Loucy (cell line): ENCODE measurements around the gene C1orf35.

Experiments
- H2AFZ ChIP-seq: fragments of 200-600 bp; sonication (generic); 2 replicates; pipeline ENCODE4 v1.6.0; 2016; ENCODE audit warnings: antibody characterized with exemption, mild to moderate bottlenecking, low read length, moderate library complexity
- H3F3A ChIP-seq: fragments of 200-600 bp; 2 replicates; pipeline ENCODE4 v1.6.0; 2016; ENCODE audit warnings: antibody characterized with exemption, low read depth, mild to moderate bottlenecking
- H3K27me3 ChIP-seq: fragments of 200-600 bp; sonication (generic); 2 replicates; pipeline ENCODE4 v1.6.1; 2014; ENCODE audit warnings: low read length, mild to moderate bottlenecking; ENCODE audit not compliant: insufficient read depth, poor library complexity, severe bottlenecking
- H3K36me3 ChIP-seq: fragments of 200-600 bp; sonication (generic); 2 replicates; pipeline ENCODE4 v1.6.1; 2016; ENCODE audit warnings: low read length; ENCODE audit not compliant: insufficient read depth
- H3K4me1 ChIP-seq: fragments of 200-600 bp; sonication (generic); 2 replicates; pipeline ENCODE4 v1.5.1; 2014; ENCODE audit warnings: low read length, mild to moderate bottlenecking; ENCODE audit not compliant: insufficient read depth, poor library complexity, severe bottlenecking
- H3K4me2 ChIP-seq: fragments of 200-600 bp; sonication (generic); 2 replicates; pipeline ENCODE4 v1.6.0; 2014; ENCODE audit warnings: antibody characterized with exemption, low read length, low read depth, mild to moderate bottlenecking; ENCODE audit not compliant: poor library complexity, severe bottlenecking
- H3K4me3 ChIP-seq: fragments of 200-600 bp; sonication (generic); 2 replicates; pipeline ENCODE4 v1.5.1; 2014; ENCODE audit warnings: low read length, mild to moderate bottlenecking, mixed read lengths; ENCODE audit not compliant: poor library complexity, severe bottlenecking
- H3K79me2 ChIP-seq: fragments of 200-600 bp; sonication (generic); 2 replicates; pipeline ENCODE4 v1.6.1; 2014; ENCODE audit warnings: low read length; ENCODE audit not compliant: insufficient read depth
- H3K9ac ChIP-seq: fragments of 200-600 bp; sonication (generic); 2 replicates; pipeline ENCODE4 v1.6.0; 2014; ENCODE audit warnings: mild to moderate bottlenecking, low read depth, low read length, moderate library complexity; ENCODE audit not compliant: poor library complexity, severe bottlenecking
- H3K9me2 ChIP-seq: fragments of 200-600 bp; sonication (generic); replicated peaks from 2 replicates; pipeline ENCODE4 v1.6.1; 2016; ENCODE audit warnings: low read depth, low read length, mixed read lengths
- H3K9me3 ChIP-seq: fragments of 200-600 bp; sonication (generic); 2 replicates; pipeline ENCODE4 v1.6.1; 2014; ENCODE audit warnings: mild to moderate bottlenecking, antibody characterized with exemption, low read length, low read depth; ENCODE audit not compliant: insufficient read depth
- H4K20me1 ChIP-seq: fragments of 200-600 bp; sonication (generic); 2 replicates; pipeline ENCODE4 v1.6.0; 2014; ENCODE audit warnings: antibody characterized with exemption, low read length, mild to moderate bottlenecking; ENCODE audit not compliant: insufficient read depth, poor library complexity, severe bottlenecking
- EZH2phosphoT487 ChIP-seq: fragments of 200-600 bp; IDR thresholded peaks from 2 replicates; pipeline ENCODE4 v1.6.1; 2018; ENCODE audit warnings: antibody characterized with exemption, mild to moderate bottlenecking, moderate library complexity, borderline replicate concordance
- TF ChIP-seq, protein P1 (sequence below): fragments of 200-600 bp; sonication (generic); conservative IDR thresholded peaks from 2 replicates; pipeline ENCODE4 v1.5.1; 2014; ENCODE audit warnings: mild to moderate bottlenecking, antibody characterized with exemption, low read length

The C1orf35 gene

DNA sequence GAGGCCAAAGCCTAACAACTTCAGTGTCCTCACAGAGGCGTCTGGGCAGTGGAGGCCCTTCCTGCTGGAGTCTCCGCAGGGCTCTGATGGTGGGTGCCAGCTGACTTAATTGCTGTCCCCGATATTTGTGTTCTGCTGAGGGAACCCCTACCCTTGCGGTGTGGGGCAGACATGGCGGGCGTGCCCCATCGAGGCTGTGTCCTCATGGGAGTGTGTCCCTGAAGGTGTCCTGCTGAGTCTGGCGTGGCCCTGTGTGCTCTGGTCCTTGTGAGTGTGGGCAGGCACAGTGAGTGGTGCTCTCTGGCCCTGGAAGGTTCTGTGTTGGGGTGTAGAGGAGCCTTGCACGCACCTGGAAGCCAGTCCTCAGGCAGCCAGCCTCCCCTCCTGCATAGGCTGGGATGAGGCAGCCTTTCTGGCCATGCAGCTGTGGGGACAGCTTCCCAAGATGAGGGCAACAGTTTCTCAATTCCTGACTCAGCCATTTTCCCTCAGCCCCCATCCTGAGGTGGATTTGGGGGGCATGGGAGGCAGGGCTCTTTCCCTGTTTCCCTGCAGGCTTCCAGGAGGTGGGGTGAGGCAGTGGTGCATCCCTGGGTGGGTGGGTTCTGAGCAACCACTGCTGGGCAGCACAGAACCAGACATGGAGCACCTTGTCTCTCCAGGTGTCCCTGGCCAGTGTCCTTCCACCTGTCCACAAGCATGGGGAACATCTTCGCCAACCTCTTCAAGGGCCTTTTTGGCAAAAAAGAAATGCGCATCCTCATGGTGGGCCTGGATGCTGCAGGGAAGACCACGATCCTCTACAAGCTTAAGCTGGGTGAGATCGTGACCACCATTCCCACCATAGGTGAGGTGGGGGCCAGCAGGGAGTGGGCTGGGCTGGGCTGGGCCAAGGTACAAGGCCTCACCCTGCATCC lies 6.5 kb downstream of the C1orf35 start:
- peaks cover 79% of the 10 kb centered on the region for H3K79me2 ChIP-seq
- no peak overlapping the region for H3K4me3 ChIP-seq
- no peak overlapping the region for H3K9ac ChIP-seq
- no peaks in the 10 kb centered on the region for H3K4me1 ChIP-seq
- TF ChIP-seq, protein P1, sequence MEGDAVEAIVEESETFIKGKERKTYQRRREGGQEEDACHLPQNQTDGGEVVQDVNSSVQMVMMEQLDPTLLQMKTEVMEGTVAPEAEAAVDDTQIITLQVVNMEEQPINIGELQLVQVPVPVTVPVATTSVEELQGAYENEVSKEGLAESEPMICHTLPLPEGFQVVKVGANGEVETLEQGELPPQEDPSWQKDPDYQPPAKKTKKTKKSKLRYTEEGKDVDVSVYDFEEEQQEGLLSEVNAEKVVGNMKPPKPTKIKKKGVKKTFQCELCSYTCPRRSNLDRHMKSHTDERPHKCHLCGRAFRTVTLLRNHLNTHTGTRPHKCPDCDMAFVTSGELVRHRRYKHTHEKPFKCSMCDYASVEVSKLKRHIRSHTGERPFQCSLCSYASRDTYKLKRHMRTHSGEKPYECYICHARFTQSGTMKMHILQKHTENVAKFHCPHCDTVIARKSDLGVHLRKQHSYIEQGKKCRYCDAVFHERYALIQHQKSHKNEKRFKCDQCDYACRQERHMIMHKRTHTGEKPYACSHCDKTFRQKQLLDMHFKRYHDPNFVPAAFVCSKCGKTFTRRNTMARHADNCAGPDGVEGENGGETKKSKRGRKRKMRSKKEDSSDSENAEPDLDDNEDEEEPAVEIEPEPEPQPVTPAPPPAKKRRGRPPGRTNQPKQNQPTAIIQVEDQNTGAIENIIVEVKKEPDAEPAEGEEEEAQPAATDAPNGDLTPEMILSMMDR = no peak
- TF ChIP-seq EZH2phosphoT487 = no peak
- no peak overlapping the region for H3K4me2 ChIP-seq
- H2AFZ ChIP-seq = no peak overlapping the region
- H3K27me3 ChIP-seq = no peaks in the 10 kb centered on the region
- peaks cover 84% of the 10 kb centered on the region for H4K20me1 ChIP-seq
- H3K9me3 ChIP-seq = peaks cover 13% of the 10 kb centered on the region; the same call in 1 of the 2 replicates
- no peaks in the 10 kb centered on the region for H3F3A ChIP-seq
- H3K36me3 ChIP-seq = peaks cover 70% of the 10 kb centered on the region; the same call in 1 of the 2 replicates
- no peaks in the 10 kb centered on the region for H3K9me2 ChIP-seq

DNA sequence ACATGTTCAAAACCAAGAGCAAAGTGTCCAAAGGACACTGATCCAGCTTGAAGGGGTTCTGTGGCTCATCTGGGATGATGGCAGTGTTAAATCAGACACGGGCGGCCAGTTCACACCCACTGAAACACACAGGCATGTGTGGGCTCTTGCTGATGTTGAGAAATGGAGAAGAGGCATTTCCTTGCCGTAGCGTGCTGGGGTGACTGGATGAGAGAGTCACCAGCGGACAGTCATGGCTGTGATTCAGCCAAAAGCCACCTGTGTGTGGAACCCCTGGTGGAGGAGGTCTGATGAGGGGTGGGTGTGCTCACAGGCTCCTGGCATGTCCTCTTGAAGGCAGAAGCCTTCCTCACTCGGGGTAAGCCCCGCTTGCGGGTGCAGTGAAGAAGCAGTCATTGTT lies 7.2 kb downstream of the C1orf35 start:
- Histone ChIP-seq H3K9ac (no peak overlapping the region), H4K20me1 (peaks cover 85% of the 10 kb centered on the region), H3K4me1 (peaks cover 3% of the 10 kb centered on the region), H3K79me2 (peaks cover 81% of the 10 kb centered on the region), H3K4me2 (no peak overlapping the region), H3K9me3 (peaks cover 13% of the 10 kb centered on the region; the same call in 1 of the 2 replicates), H3K27me3 (no peaks in the 10 kb centered on the region), H3K4me3 (no peak overlapping the region), H3K36me3 (peaks cover 67% of the 10 kb centered on the region; the same call in 1 of the 2 replicates), H2AFZ (no peak overlapping the region), H3F3A (no peaks in the 10 kb centered on the region), H3K9me2 (no peaks in the 10 kb centered on the region)
- TF ChIP-seq EZH2phosphoT487 = no peak
- TF ChIP-seq, protein P1 = no peak

DNA sequence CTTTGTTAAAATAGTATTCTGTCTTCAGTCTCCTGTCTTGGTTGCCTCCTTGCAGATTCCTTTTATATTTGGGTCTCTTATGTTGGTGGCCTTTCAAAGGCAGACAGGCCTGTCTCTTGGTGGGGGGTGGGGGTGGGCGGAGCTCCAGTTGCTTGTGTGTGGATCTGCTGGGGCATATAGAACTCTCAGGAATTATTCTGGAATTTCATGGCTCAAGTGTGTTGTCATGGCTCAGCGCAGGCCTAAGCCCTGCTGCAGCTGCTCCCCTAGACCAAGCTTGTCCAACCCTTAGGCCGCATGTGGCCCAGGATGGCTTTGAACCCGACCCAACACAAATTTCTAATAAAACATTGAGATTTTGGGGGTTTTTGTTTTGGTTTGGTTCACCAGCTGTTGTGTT lies 8.0 kb downstream of the C1orf35 start:
- no peak overlapping the region for H3K4me2 ChIP-seq
- peaks cover 8% of the 10 kb centered on the region for H3K4me1 ChIP-seq
- peaks cover 89% of the 10 kb centered on the region for H3K79me2 ChIP-seq
- TF ChIP-seq, protein P1 = no peak
- TF ChIP-seq EZH2phosphoT487 = no peak
- no peak overlapping the region for H3K9ac ChIP-seq
- H3F3A ChIP-seq = no peaks in the 10 kb centered on the region
- H3K4me3 ChIP-seq = no peak overlapping the region
- no peaks in the 10 kb centered on the region for H3K27me3 ChIP-seq
- no peaks in the 10 kb centered on the region for H3K9me2 ChIP-seq
- H4K20me1 ChIP-seq = peaks cover 87% of the 10 kb centered on the region
- no peak overlapping the region for H2AFZ ChIP-seq
- peaks cover 62% of the 10 kb centered on the region; the same call in 1 of the 2 replicates for H3K36me3 ChIP-seq
- H3K9me3 ChIP-seq = peaks cover 13% of the 10 kb centered on the region; the same call in 1 of the 2 replicates
